Naive thymus-derived CD4-positive, alpha-beta T cell (primary cell): Measurements from ENCODE around the gene LY6G6F. TPM values are rescaled to one million over a fixed set of nuclear protein-coding genes. Genes with fewer than 3 reads are reported as not detected.

Experiments
- ATAC-seq: fragments of 150-1000 bp; cut with Tn5 transposase; 2 replicates; pipeline ENCODE4 v1.10.0; 2021; ENCODE audit warnings: mild to moderate bottlenecking, moderate library complexity
- CTCF ChIA-PET: fragments of 350-600 bp; sonication (Branson Sonifier 250); formaldehyde crosslinking; loops from one replicate; lab custom pipeline; 2021; ENCODE audit warnings: antibody characterized with exemption; lab: Charles Lee
- POLR2A ChIA-PET: fragments of 350-600 bp; sonication (Branson Sonifier 250); formaldehyde crosslinking; loops from one replicate; lab custom pipeline; 2021; ENCODE audit warnings: antibody characterized with exemption, inconsistent platforms; lab: Charles Lee
- DNase-seq, 9 donors: peaks; one replicate each; pipeline versions ENCODE4 v3.0.0 to v3.0.0-alpha.2; 2020 to 2022; ENCODE audit warnings: mixed read lengths in 1 of 9
- H3K27ac ChIP-seq: one replicate; pipeline ENCODE4 v1.7.0; 2013; ENCODE audit warnings: mild to moderate bottlenecking, low read depth, low read length, moderate library complexity
- H3K27me3 ChIP-seq, 2 donors: one replicate each; pipeline ENCODE4 v1.7.0; 2013; ENCODE audit warnings: low read length in 2 of 2, mild to moderate bottlenecking in 2 of 2, moderate library complexity in 2 of 2; ENCODE audit not compliant: control insufficient read depth in 2 of 2, insufficient read depth in 2 of 2
- H3K36me3 ChIP-seq, 3 experiments: 1 replicate in 2 of 3; 2 replicates in 1 of 3; pipeline ENCODE4 v1.7.0; 2013; ENCODE audit warnings: low read length in 3 of 3, mild to moderate bottlenecking in 3 of 3, moderate library complexity in 1 of 3; ENCODE audit not compliant: insufficient read depth in 3 of 3, control insufficient read depth in 2 of 3
- H3K4me1 ChIP-seq, 2 donors: one replicate each; pipeline ENCODE4 v1.7.0; 2013; ENCODE audit warnings: low read length in 2 of 2, mild to moderate bottlenecking in 2 of 2, moderate library complexity in 1 of 2; ENCODE audit not compliant: control insufficient read depth in 2 of 2, insufficient read depth in 2 of 2
- H3K4me3 ChIP-seq: 2 replicates; pipeline ENCODE4 v1.7.0; 2013; ENCODE audit warnings: mild to moderate bottlenecking, low read length
- H3K9me3 ChIP-seq, 3 experiments: 1 replicate in 2 of 3; 2 replicates in 1 of 3; pipeline ENCODE4 v1.7.0; 2013; ENCODE audit warnings: low read length in 3 of 3; ENCODE audit not compliant: control insufficient read depth in 2 of 3
- H3K27ac Mint-ChIP-seq, 9 donors: one replicate each; pipeline ENCODE4 v1.8.0; 2020 to 2022; ENCODE audit warnings: mixed read lengths in 9 of 9, mild to moderate bottlenecking in 8 of 9, moderate library complexity in 5 of 9, inconsistent platforms in 2 of 9
- H3K27me3 Mint-ChIP-seq, 5 donors: one replicate each; pipeline ENCODE4 v1.8.0; 2021 to 2022; ENCODE audit warnings: mixed read lengths in 5 of 5, mild to moderate bottlenecking in 1 of 5
- H3K36me3 Mint-ChIP-seq, 5 donors: one replicate each; pipeline ENCODE4 v1.8.0; 2020 to 2022; ENCODE audit warnings: mixed read lengths in 5 of 5, mild to moderate bottlenecking in 3 of 5, inconsistent platforms in 1 of 5
- H3K4me1 Mint-ChIP-seq, 7 donors: one replicate each; pipeline ENCODE4 v1.8.0; 2020 to 2022; ENCODE audit warnings: mixed read lengths in 7 of 7, mild to moderate bottlenecking in 3 of 7, inconsistent platforms in 1 of 7
- H3K4me3 Mint-ChIP-seq, 10 donors: one replicate each; pipeline ENCODE4 v1.8.0; 2020 to 2022; ENCODE audit warnings: mild to moderate bottlenecking in 10 of 10, mixed read lengths in 10 of 10, moderate library complexity in 6 of 10, inconsistent platforms in 2 of 10
- H3K9me3 Mint-ChIP-seq, 11 donors: one replicate each; pipeline ENCODE4 v1.8.0; 2020 to 2022; ENCODE audit warnings: mixed read lengths in 11 of 11, mild to moderate bottlenecking in 4 of 11, inconsistent platforms in 1 of 11, moderate library complexity in 1 of 11
- intact Hi-C, 2 donors: fragments of 100-400 bp; cut with micrococcal nuclease; formaldehyde crosslinking; loops; one replicate each; pipeline ENCODE4 v1.15.1; 2023
- polyA plus RNA-seq, 2 donors: library from polyadenylated mRNA; unstranded; fragments of 300-500 nt; fragmentation: Illumina TruSeq; gene quantifications; one replicate each; pipeline ENCODE4 v1.2.3, GENCODE V29; 2021
- total RNA-seq, 6 experiments: library from RNA in 5 of 6; stranded (reverse) in 5 of 6; gene quantifications; 1 replicate in 5 of 6; 2 replicates in 1 of 6; pipeline ENCODE4 v1.2.3 and lab custom pipeline; 2021 to 2026

LY6G6F gene
- total and polyA plus RNA-seq, 7 experiments from 2014 or later, result 0.56 TPM; not detected in 6

GRCh38 chr6:31736021-31736767 is 29.5 kb downstream of the LY6G6F start, which contains the start of gene CLIC1:
TSS of gene CLIC1 (minus strand) at chr6:31736530. CDS start at chr6:31736300, 230 bp downstream.
- intact Hi-C loops, result loop anchor here (5.0 to 10.0 kb wide), 8 partner anchors 54 to 1469 kb away; partner anchors contain the start of genes AGPAT1 (in 1 of the 2), DXO (in 1 of the 2), HSD17B8 (in 1 of the 2) and LY6G5C (in 1 of the 2)
- ChIA-PET POLR2A (interaction anchor here (0.6 to 4.6 kb wide), 13 partner anchors 11 to 127 kb away, joined by 3 to 28 read pairs (median 4); partner anchors contain the start of genes LSM2 and NEU1), CTCF (interaction anchor here (1.3 to 1.5 kb wide), 3 partner anchors 9 to 90 kb away, joined by 3 to 7 read pairs (median 7); no protein-coding TSS in a partner anchor)
- H3K27me3 Mint-ChIP-seq, result no peaks in the 10 kb centered on the region
- peak within 1 kb of the TSS; percentile 88 to 94 (median 90) for H3K27ac Mint-ChIP-seq
- Histone ChIP-seq H3K4me1 (peaks cover 41 to 45% of the 10 kb centered on the region in 2 donors), H3K27me3 (no peaks in the 10 kb centered on the region), H3K4me3 (peak within 1 kb of the TSS; percentile 94), H3K36me3 (peaks cover 5 to 25% (median 13%) of the 10 kb centered on the region in 3 experiments), H3K9me3 (no peaks in the 10 kb centered on the region), H3K27ac (peak within 1 kb of the TSS; percentile 83)
- H3K36me3 Mint-ChIP-seq, result peaks cover 0 to 42% (median 8%) of the 10 kb centered on the region in 5 donors
- ATAC-seq (peak; percentile 28), DNase-seq (peak in 7 of 9 donors; percentile 17 to 85 (median 38))
- H3K9me3 Mint-ChIP-seq, result peaks cover 0 to 5% (median 0%) of the 10 kb centered on the region in 11 donors
- peaks cover 41 to 81% (median 70%) of the 10 kb centered on the region in 7 donors for H3K4me1 Mint-ChIP-seq
- H3K4me3 Mint-ChIP-seq, result peak within 1 kb of the TSS; percentile 86 to 100 (median 96)

- CTCF ChIA-PET, result interaction anchor here (1.4 to 4.3 kb wide), 3 partner anchors 8 to 90 kb away, joined by 7 to 30 read pairs (median 7); partner anchors contain the start of gene DDAH2
- peak overlapping the region; percentile 86 to 100 (median 96) for H3K4me3 Mint-ChIP-seq
- peak overlapping the region; percentile 14 to 94 (median 90) for H3K27ac Mint-ChIP-seq
- intact Hi-C loops, result loop anchor here (5.0 to 10.0 kb wide), 8 partner anchors 55 to 1468 kb away; partner anchors contain the start of genes AGPAT1 (in 1 of the 2), DXO (in 1 of the 2), HSD17B8 (in 1 of the 2) and LY6G5C (in 1 of the 2)
- Histone ChIP-seq H3K4me1 (peaks cover 41 to 45% of the 10 kb centered on the region in 2 donors), H3K27ac (peak overlapping the region; percentile 83), H3K9me3 (no peaks in the 10 kb centered on the region), H3K36me3 (peaks cover 4 to 21% (median 7%) of the 10 kb centered on the region in 3 experiments), H3K27me3 (no peaks in the 10 kb centered on the region), H3K4me3 (peak overlapping the region; percentile 94)
- H3K9me3 Mint-ChIP-seq, result peaks cover 0 to 6% (median 0%) of the 10 kb centered on the region in 11 donors
- POLR2A ChIA-PET, result interaction anchor here (0.6 to 4.6 kb wide), 11 partner anchors 8 to 126 kb away, joined by 3 to 28 read pairs (median 4); partner anchors contain the start of genes DDAH2, HSPA1B, LSM2 and NEU1
- no peaks in the 10 kb centered on the region for H3K27me3 Mint-ChIP-seq
- H3K4me1 Mint-ChIP-seq, result peaks cover 41 to 87% (median 70%) of the 10 kb centered on the region in 7 donors
- H3K36me3 Mint-ChIP-seq, result peaks cover 0 to 45% (median 8%) of the 10 kb centered on the region in 5 donors
- no peak for DNase-seq
- no peak for ATAC-seq
These were observed 30.2 kb downstream of the LY6G6F start for GRCh38 chr6:31736768-31737314.

GRCh38 chr6:31737315-31737990 is 30.8 kb downstream of the LY6G6F start:
- ChIA-PET CTCF (interaction anchor here (0.6 to 4.3 kb wide), 9 partner anchors 8 to 84 kb away, joined by 3 to 30 read pairs (median 5); partner anchors contain the start of genes DDAH2, HSPA1A, HSPA1L and LSM2), POLR2A (interaction anchor here (0.7 to 4.6 kb wide), 19 partner anchors 8 to 227 kb away, joined by 3 to 28 read pairs (median 4); partner anchors contain the start of genes BAG6, DDAH2, HSPA1A and HSPA1B)
- Mint-ChIP-seq H3K27me3 (no peaks in the 10 kb centered on the region), H3K9me3 (peaks cover 0 to 6% (median 0%) of the 10 kb centered on the region in 11 donors), H3K27ac (peak overlapping the region; percentile 88 to 94 (median 90)), H3K4me3 (peak overlapping the region; percentile 86 to 100 (median 96)), H3K4me1 (peaks cover 41 to 87% (median 71%) of the 10 kb centered on the region in 7 donors), H3K36me3 (peaks cover 0 to 42% (median 5%) of the 10 kb centered on the region in 5 donors)
- peak in 1 of 9 donors; percentile 26 for DNase-seq
- no peak for ATAC-seq
- peak overlapping the region; percentile 83 for H3K27ac ChIP-seq
- H3K9me3 ChIP-seq, result no peaks in the 10 kb centered on the region
- no peaks in the 10 kb centered on the region for H3K27me3 ChIP-seq
- peaks cover 0 to 15% (median 2%) of the 10 kb centered on the region in 3 experiments for H3K36me3 ChIP-seq
- intact Hi-C loops, result loop anchor here (5.0 to 10.0 kb wide), 8 partner anchors 55 to 1467 kb away; partner anchors contain the start of genes AGPAT1 (in 1 of the 2), DXO (in 1 of the 2), HSD17B8 (in 1 of the 2) and LY6G5C (in 1 of the 2)
- H3K4me1 ChIP-seq, result peaks cover 41 to 45% of the 10 kb centered on the region in 2 donors
- peak overlapping the region; percentile 38 for H3K4me3 ChIP-seq

GRCh38 chr6:31737991-31738979 is 31.6 kb downstream of the LY6G6F start:
- Mint-ChIP-seq H3K9me3 (peaks cover 0 to 5% (median 0%) of the 10 kb centered on the region in 11 donors), H3K36me3 (peaks cover 0 to 41% (median 2%) of the 10 kb centered on the region in 5 donors), H3K27ac (peak overlapping the region; percentile 74 to 94 (median 90)), H3K27me3 (no peaks in the 10 kb centered on the region), H3K4me1 (peaks cover 41 to 84% (median 68%) of the 10 kb centered on the region in 7 donors), H3K4me3 (peak overlapping the region; percentile 86 to 100 (median 96))
- ChIA-PET CTCF (interaction anchor here (0.6 to 4.3 kb wide), 13 partner anchors 9 to 342 kb away, joined by 3 to 30 read pairs (median 4); partner anchors contain the start of genes DDAH2, HSPA1A, HSPA1L and LSM2), POLR2A (interaction anchor here (0.6 to 4.6 kb wide), 25 partner anchors 9 to 234 kb away, joined by 3 to 28 read pairs (median 4); partner anchors contain the start of genes ABHD16A, BAG6, DDAH2 and HSPA1A)
- DNase-seq, result peak in 8 of 9 donors; percentile 56 to 83 (median 78)
- H3K27me3 ChIP-seq, result no peaks in the 10 kb centered on the region
- intact Hi-C loops, result loop anchor here (1.0 to 10.0 kb wide), 22 partner anchors 8 to 1467 kb away; partner anchors contain the start of genes HSPA1B (in 2 of the 2), VARS1 (in 2 of the 2), AGPAT1 (in 1 of the 2) and ATP6V1G2 (in 1 of the 2)
- peak; percentile 62 for ATAC-seq
- peaks cover 41 to 45% of the 10 kb centered on the region in 2 donors for H3K4me1 ChIP-seq
- peak overlapping the region; percentile 38 for H3K4me3 ChIP-seq
- H3K9me3 ChIP-seq, result no peaks in the 10 kb centered on the region
- H3K36me3 ChIP-seq, result peaks cover 0 to 9% (median 0%) of the 10 kb centered on the region in 3 experiments
- peak overlapping the region; percentile 83 for H3K27ac ChIP-seq
